Activated naive CD4-positive, alpha-beta T cell (primary cell): ENCODE measurements around the gene KRT74.
A peak's percentile ranks its signal among the peaks of the same experiment; 100 is the strongest.

Source experiments
- DNase-seq, 4 experiments: peaks; one replicate each; lab custom pipeline; 2025; lab: John Stamatoyannopoulos, UW

KRT74 gene

GRCh38 chr12:52573743-52574142 is at the start of gene KRT74:
Gene KRT74, minus strand, starts transcription at chr12:52573843. Its CDS starts 66 bp downstream, at chr12:52573777.
- DNase-seq = no peak

GRCh38 chr12:52622349-52622748 is 48.7 kb upstream of the KRT74 start:
- DNase-seq = no peak

GRCh38 chr12:52618866-52619265 is 45.2 kb upstream of the KRT74 start:
- no peak for DNase-seq

GRCh38 chr12:52618216-52618615 is 44.6 kb upstream of the KRT74 start, which contains the start of gene KRT73:
Gene KRT73, minus strand, starts transcription at chr12:52618559. Its CDS starts 35 bp downstream, at chr12:52618524.
- DNase-seq = no peak

GRCh38 chr12:52617403-52617785 is 43.8 kb upstream of the KRT74 start:
- no peak for DNase-seq

- DNase-seq = no peak
Measured at GRCh38 chr12:52616680-52617402, 43.2 kb upstream of the KRT74 start.

GRCh38 chr12:52615912-52616311 is 42.3 kb upstream of the KRT74 start:
- DNase-seq = no peak

GRCh38 chr12:52615208-52615868 is 41.7 kb upstream of the KRT74 start:
- DNase-seq = no peak

GRCh38 chr12:52614381-52615207 is 41.0 kb upstream of the KRT74 start:
- no peak for DNase-seq

GRCh38 chr12:52613384-52614030 is 39.9 kb upstream of the KRT74 start:
- DNase-seq = no peak

- no peak for DNase-seq
Measured at GRCh38 chr12:52612431-52613383, 39.1 kb upstream of the KRT74 start.

GRCh38 chr12:52611080-52611468 is 37.4 kb upstream of the KRT74 start:
- DNase-seq = no peak

GRCh38 chr12:52608826-52609630 is 35.4 kb upstream of the KRT74 start:
- DNase-seq = no peak

GRCh38 chr12:52608161-52608560 is 34.5 kb upstream of the KRT74 start:
- no peak for DNase-seq

- DNase-seq = no peak
Measured at GRCh38 chr12:52607314-52607713, 33.7 kb upstream of the KRT74 start.

- no peak for DNase-seq
Measured at GRCh38 chr12:52606581-52607218, 33.1 kb upstream of the KRT74 start.

GRCh38 chr12:52606096-52606495 is 32.5 kb upstream of the KRT74 start:
- DNase-seq = no peak

- no peak for DNase-seq
Measured at GRCh38 chr12:52605542-52605941, 31.9 kb upstream of the KRT74 start.

GRCh38 chr12:52604859-52605258 is 31.2 kb upstream of the KRT74 start:
- DNase-seq = no peak

- peak in 1 of 4 experiments; percentile 22 for DNase-seq
Measured at GRCh38 chr12:52603314-52603713, 29.7 kb upstream of the KRT74 start.
